Neural cell (in vitro differentiated cells): ENCODE data around the gene GRID1. TPM values are rescaled to one million over a fixed set of nuclear protein-coding genes. Genes with fewer than 3 reads are reported as not detected.

Experiments
- H2AFZ ChIP-seq: fragments of 200-600, 300-800 bp; sonication (generic), shearing (Covaris generic); 2 replicates; pipeline ENCODE4 v1.6.0; 2014; ENCODE audit warnings: low read depth, mild to moderate bottlenecking, antibody characterized with exemption, low read length, moderate library complexity
- H3F3A ChIP-seq: fragments of 200-600 bp; shearing (Covaris generic); 2 replicates; pipeline ENCODE4 v1.6.1; 2016; ENCODE audit warnings: mild to moderate bottlenecking, moderate library complexity, mixed read lengths, antibody characterized with exemption, low read length; ENCODE audit not compliant: insufficient read depth, poor library complexity, severe bottlenecking
- H3K27ac ChIP-seq: fragments of 200-600, 300-800 bp; sonication (generic), shearing (Covaris generic); 2 replicates; pipeline ENCODE4 v1.5.1; 2014; ENCODE audit warnings: mild to moderate bottlenecking, low read length, moderate library complexity
- H3K27me3 ChIP-seq: fragments of 300-800, 200-600 bp; sonication (generic), shearing (Covaris generic); 2 replicates; pipeline ENCODE4 v1.6.0; 2014; ENCODE audit warnings: mild to moderate bottlenecking, low read depth, low read length, moderate library complexity; ENCODE audit not compliant: insufficient read depth
- H3K36me3 ChIP-seq: fragments of 300-800, 200-600 bp; sonication (generic), shearing (Covaris generic); 2 replicates; pipeline ENCODE4 v1.5.1; 2014; ENCODE audit warnings: mild to moderate bottlenecking, antibody characterized with exemption, low read length, moderate library complexity; ENCODE audit not compliant: insufficient read depth
- H3K4me2 ChIP-seq: fragments of 300-800, 200-600 bp; sonication (generic), shearing (Covaris generic); 2 replicates; pipeline ENCODE4 v1.6.0; 2014; ENCODE audit warnings: mild to moderate bottlenecking, low read length
- H3K4me3 ChIP-seq: fragments of 300-800, 200-600 bp; sonication (generic), shearing (Covaris generic); 2 replicates; pipeline ENCODE4 v1.5.1; 2014; ENCODE audit warnings: mild to moderate bottlenecking, low read length, moderate library complexity
- H3K79me2 ChIP-seq: fragments of 200-600 bp; shearing (Covaris generic); replicated peaks from 2 replicates; pipeline ENCODE4 v1.6.0; 2014; ENCODE audit warnings: mild to moderate bottlenecking, low read length, moderate library complexity; ENCODE audit not compliant: insufficient read depth
- H3K9ac ChIP-seq: fragments of 300-800, 200-600 bp; sonication (generic), shearing (Covaris generic); 2 replicates; pipeline ENCODE4 v1.6.1; 2016; ENCODE audit warnings: mild to moderate bottlenecking, low read length, mixed read lengths
- H3K9me2 ChIP-seq: fragments of 200-600 bp; shearing (Covaris generic); 2 replicates; pipeline ENCODE4 v1.6.1; 2016; ENCODE audit warnings: mild to moderate bottlenecking, low read length, mixed read lengths; ENCODE audit not compliant: insufficient read depth
- H3K9me3 ChIP-seq: fragments of 200-600, 300-800 bp; sonication (generic), shearing (Covaris generic); 2 replicates; pipeline ENCODE4 v1.6.1; 2016; ENCODE audit warnings: mild to moderate bottlenecking, mixed run types, low read length, moderate library complexity, mixed read lengths
- H4K20me1 ChIP-seq: fragments of 200-600 bp; shearing (Covaris generic); 2 replicates; pipeline ENCODE4 v1.6.1; 2016; ENCODE audit warnings: mild to moderate bottlenecking, mixed run types; ENCODE audit not compliant: insufficient read depth
- EP300 ChIP-seq: fragments of 450-650 bp; conservative IDR thresholded peaks from 2 replicates; pipeline ENCODE4 v1.6.1; 2014; ENCODE audit warnings: antibody characterized with exemption, mild to moderate bottlenecking, moderate library complexity; ENCODE audit not compliant: poor library complexity, severe bottlenecking
- EZH2 ChIP-seq: fragments of 200-600, 300-800 bp; shearing (Covaris generic), sonication (generic); IDR thresholded peaks from 2 replicates; pipeline ENCODE4 v1.6.1; 2014; ENCODE audit warnings: antibody characterized with exemption, low read length, borderline replicate concordance, mild to moderate bottlenecking; ENCODE audit not compliant: insufficient read depth, poor library complexity, severe bottlenecking
- MXI1 ChIP-seq: fragments of 450-650 bp; conservative IDR thresholded peaks from 2 replicates; pipeline ENCODE4 v1.6.1; 2014; ENCODE audit warnings: antibody characterized with exemption, mild to moderate bottlenecking; ENCODE audit not compliant: poor library complexity, severe bottlenecking
- POLR2AphosphoS5 ChIP-seq: IDR thresholded peaks from 2 replicates; pipeline ENCODE4 v1.6.1; 2012
- RAD21 ChIP-seq: fragments of 450-650 bp; conservative IDR thresholded peaks from 2 replicates; pipeline ENCODE4 v1.6.1; 2014; ENCODE audit warnings: antibody characterized with exemption, mild to moderate bottlenecking, moderate library complexity
- SMC3 ChIP-seq: fragments of 450-650 bp; conservative IDR thresholded peaks from 2 replicates; pipeline ENCODE4 v1.6.1; 2014; ENCODE audit warnings: antibody characterized with exemption, mild to moderate bottlenecking, moderate library complexity; ENCODE audit not compliant: poor library complexity
- TAF1 ChIP-seq: IDR thresholded peaks from 2 replicates; pipeline ENCODE4 v1.6.1; 2012; ENCODE audit warnings: low read depth
- polyA plus RNA-seq: library from polyadenylated mRNA; depleted of rRNA; stranded (reverse); fragments of >200 nt; gene quantifications from 2 replicates; pipeline ENCODE4 v1.2.3, GENCODE V29; 2014
- TF ChIP-seq, protein P1 (sequence below): fragments of 450-650 bp; IDR thresholded peaks from 2 replicates; pipeline ENCODE4 v1.5.1; 2014; ENCODE audit warnings: antibody characterized with exemption, mild to moderate bottlenecking, moderate library complexity; ENCODE audit not compliant: poor library complexity, severe bottlenecking
- TF ChIP-seq, protein P2 (sequence below): IDR thresholded peaks from 2 replicates; pipeline ENCODE4 v1.6.1; 2012; ENCODE audit warnings: borderline replicate concordance

Gene GRID1
- polyA plus RNA-seq, 1 donor from 2014 or later = 7.3 TPM

DNA sequence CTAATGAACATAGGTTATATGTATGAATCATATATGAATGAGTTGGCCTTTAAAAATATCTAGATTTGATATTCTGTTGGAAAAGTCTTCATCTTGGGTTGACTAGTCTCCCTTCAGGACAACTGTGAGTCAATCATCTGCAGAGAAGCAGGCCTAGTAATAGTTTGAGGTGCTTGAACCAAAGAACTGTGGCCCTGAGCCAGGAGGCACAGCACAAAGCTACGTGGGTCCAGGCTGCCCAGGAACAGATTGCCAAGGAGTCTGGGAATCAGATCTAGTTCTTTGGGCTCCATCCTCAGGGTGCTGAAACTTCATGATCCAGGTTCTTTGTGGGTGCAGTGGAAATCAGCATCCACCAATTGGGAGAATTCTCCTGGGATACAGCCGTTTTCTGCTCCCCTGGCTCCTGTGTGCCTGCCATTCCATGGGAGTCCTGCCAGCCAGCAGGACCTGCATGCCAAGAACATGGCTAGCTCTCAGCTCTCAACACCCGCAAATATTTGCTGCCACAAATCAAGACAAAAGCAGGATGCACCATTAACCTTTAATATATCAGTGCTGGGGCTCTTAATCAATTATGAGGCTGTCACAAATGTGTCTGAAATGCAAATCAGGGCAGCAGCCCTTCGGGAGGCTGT lies 709.0 kb downstream of the GRID1 start:
- Histone ChIP-seq H3K27me3 (no peaks in the 10 kb centered on the region), H3K9ac (no peak overlapping the region), H3K4me2 (no peak overlapping the region), H3K9me3 (no peaks in the 10 kb centered on the region), H3K4me3 (no peak overlapping the region), H3K27ac (no peak overlapping the region), H3F3A (no peaks in the 10 kb centered on the region), H4K20me1 (no peaks in the 10 kb centered on the region), H3K9me2 (no peaks in the 10 kb centered on the region), H3K79me2 (no peaks in the 10 kb centered on the region), H3K36me3 (no peaks in the 10 kb centered on the region), H2AFZ (no peak overlapping the region)
- TF ChIP-seq, protein P1, sequence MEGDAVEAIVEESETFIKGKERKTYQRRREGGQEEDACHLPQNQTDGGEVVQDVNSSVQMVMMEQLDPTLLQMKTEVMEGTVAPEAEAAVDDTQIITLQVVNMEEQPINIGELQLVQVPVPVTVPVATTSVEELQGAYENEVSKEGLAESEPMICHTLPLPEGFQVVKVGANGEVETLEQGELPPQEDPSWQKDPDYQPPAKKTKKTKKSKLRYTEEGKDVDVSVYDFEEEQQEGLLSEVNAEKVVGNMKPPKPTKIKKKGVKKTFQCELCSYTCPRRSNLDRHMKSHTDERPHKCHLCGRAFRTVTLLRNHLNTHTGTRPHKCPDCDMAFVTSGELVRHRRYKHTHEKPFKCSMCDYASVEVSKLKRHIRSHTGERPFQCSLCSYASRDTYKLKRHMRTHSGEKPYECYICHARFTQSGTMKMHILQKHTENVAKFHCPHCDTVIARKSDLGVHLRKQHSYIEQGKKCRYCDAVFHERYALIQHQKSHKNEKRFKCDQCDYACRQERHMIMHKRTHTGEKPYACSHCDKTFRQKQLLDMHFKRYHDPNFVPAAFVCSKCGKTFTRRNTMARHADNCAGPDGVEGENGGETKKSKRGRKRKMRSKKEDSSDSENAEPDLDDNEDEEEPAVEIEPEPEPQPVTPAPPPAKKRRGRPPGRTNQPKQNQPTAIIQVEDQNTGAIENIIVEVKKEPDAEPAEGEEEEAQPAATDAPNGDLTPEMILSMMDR = no peak
- TF ChIP-seq RAD21 (no peak), SMC3 (no peak), TAF1 (no peak)
- TF ChIP-seq, protein P2, sequence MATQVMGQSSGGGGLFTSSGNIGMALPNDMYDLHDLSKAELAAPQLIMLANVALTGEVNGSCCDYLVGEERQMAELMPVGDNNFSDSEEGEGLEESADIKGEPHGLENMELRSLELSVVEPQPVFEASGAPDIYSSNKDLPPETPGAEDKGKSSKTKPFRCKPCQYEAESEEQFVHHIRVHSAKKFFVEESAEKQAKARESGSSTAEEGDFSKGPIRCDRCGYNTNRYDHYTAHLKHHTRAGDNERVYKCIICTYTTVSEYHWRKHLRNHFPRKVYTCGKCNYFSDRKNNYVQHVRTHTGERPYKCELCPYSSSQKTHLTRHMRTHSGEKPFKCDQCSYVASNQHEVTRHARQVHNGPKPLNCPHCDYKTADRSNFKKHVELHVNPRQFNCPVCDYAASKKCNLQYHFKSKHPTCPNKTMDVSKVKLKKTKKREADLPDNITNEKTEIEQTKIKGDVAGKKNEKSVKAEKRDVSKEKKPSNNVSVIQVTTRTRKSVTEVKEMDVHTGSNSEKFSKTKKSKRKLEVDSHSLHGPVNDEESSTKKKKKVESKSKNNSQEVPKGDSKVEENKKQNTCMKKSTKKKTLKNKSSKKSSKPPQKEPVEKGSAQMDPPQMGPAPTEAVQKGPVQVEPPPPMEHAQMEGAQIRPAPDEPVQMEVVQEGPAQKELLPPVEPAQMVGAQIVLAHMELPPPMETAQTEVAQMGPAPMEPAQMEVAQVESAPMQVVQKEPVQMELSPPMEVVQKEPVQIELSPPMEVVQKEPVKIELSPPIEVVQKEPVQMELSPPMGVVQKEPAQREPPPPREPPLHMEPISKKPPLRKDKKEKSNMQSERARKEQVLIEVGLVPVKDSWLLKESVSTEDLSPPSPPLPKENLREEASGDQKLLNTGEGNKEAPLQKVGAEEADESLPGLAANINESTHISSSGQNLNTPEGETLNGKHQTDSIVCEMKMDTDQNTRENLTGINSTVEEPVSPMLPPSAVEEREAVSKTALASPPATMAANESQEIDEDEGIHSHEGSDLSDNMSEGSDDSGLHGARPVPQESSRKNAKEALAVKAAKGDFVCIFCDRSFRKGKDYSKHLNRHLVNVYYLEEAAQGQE = no peak

DNA sequence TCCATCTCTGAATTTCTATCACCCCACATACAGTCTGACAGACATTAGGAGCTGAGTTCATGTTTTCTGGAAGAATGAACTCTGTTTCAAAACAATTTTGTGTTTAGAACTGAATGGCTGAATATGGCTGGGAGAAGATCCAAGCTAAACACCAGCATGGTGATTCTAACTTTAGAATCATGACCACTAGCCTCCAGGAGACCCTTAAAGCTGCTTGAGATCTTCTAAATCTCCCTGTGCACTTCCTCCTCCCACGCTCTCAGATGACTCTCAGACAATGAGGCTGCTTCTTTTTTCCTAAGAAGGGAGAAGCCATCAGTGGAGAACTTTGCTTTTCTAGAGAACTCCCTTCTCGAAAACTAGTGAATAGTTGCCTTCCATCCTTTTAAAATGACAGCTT lies 711.2 kb downstream of the GRID1 start:
- Histone ChIP-seq H3K4me2 (no peak overlapping the region), H3K9me2 (no peaks in the 10 kb centered on the region), H3K4me3 (no peak overlapping the region), H3K79me2 (no peaks in the 10 kb centered on the region), H3K27me3 (no peaks in the 10 kb centered on the region), H3K9ac (no peak overlapping the region), H4K20me1 (no peaks in the 10 kb centered on the region), H2AFZ (no peak overlapping the region), H3K9me3 (no peaks in the 10 kb centered on the region), H3F3A (no peaks in the 10 kb centered on the region), H3K36me3 (no peaks in the 10 kb centered on the region), H3K27ac (no peak overlapping the region)
- TF ChIP-seq, protein P1 = no peak
- TF ChIP-seq POLR2AphosphoS5 (no peak), EP300 (no peak), SMC3 (no peak), TAF1 (no peak), RAD21 (no peak), MXI1 (no peak), EZH2 (no peak)
- TF ChIP-seq, protein P2 = no peak
